ENCODE results near the gene INPP5J. TPM values are rescaled to one million over a fixed set of nuclear protein-coding genes. Genes with fewer than 3 reads are reported as not detected.

The INPP5J gene
- total and polyA plus RNA-seq, 2 donors (not counting 1 experiment from before 2014, with no cell fraction given), result 0.17 to 0.33 TPM

GRCh38 chr22:31120642-31121041 is 2.1 kb upstream of the INPP5J start:
- Histone ChIP-seq H3K9ac (ENCODE audit: insufficient read depth, low read length) (no peak overlapping the region), H3K4me2 (ENCODE audit: extremely low read depth, insufficient read depth, low read length) (no peak overlapping the region), H4K20me1 (ENCODE audit: control insufficient read depth, extremely low read depth, insufficient read depth, low read length) (no peaks in the 10 kb centered on the region), H3K27me3 (ENCODE audit: control insufficient read depth, insufficient read depth, low read length) (no peaks in the 10 kb centered on the region), H3K9me3 (ENCODE audit: control insufficient read depth, insufficient read depth, low read depth, low read length) (no peaks in the 10 kb centered on the region), H3K4me1 (ENCODE audit: control insufficient read depth, extremely low read depth, insufficient read depth, low read length) (peaks cover 3% of the 10 kb centered on the region), H3K4me3 (replicated peaks in 1 of 4; ENCODE audit: control extremely low read depth in 1 of 4, insufficient read depth in 1 of 4, low read depth in 3 of 4, low read length in 4 of 4) (no peak overlapping the region), H2AFZ (ENCODE audit: low read length) (no peak overlapping the region), H3K27ac (ENCODE audit: insufficient read depth, low read length) (no peak overlapping the region), H3K79me2 (ENCODE audit: control insufficient read depth, insufficient read depth, low read length) (no peaks in the 10 kb centered on the region), H3K36me3 (ENCODE audit: control insufficient read depth, insufficient read depth, low read length) (no peaks in the 10 kb centered on the region)
- DNase-seq (ENCODE audit: low read depth in 2 of 2), result no peak
- no peak for TF ChIP-seq CTCF (conservative IDR thresholded peaks at IDR 0.05 in 1 of 2, IDR thresholded peaks at IDR 0.05 in 1 of 2; ENCODE audit: low read depth in 1 of 2, low read length in 2 of 2)

GRCh38 chr22:31121403-31121802 is 1.4 kb upstream of the INPP5J start:
- DNase-seq (ENCODE audit: low read depth in 2 of 2), result no peak
- H3K79me2 ChIP-seq (ENCODE audit: control insufficient read depth, insufficient read depth, low read length), result no peaks in the 10 kb centered on the region
- H3K4me2 ChIP-seq (ENCODE audit: extremely low read depth, insufficient read depth, low read length), result no peak overlapping the region
- H3K4me3 ChIP-seq (replicated peaks in 1 of 4; ENCODE audit: control extremely low read depth in 1 of 4, insufficient read depth in 1 of 4, low read depth in 3 of 4, low read length in 4 of 4), result no peak overlapping the region
- peaks cover 3% of the 10 kb centered on the region for H3K4me1 ChIP-seq (ENCODE audit: control insufficient read depth, extremely low read depth, insufficient read depth, low read length)
- H3K36me3 ChIP-seq (ENCODE audit: control insufficient read depth, insufficient read depth, low read length), result no peaks in the 10 kb centered on the region
- H3K9ac ChIP-seq (ENCODE audit: insufficient read depth, low read length), result no peak overlapping the region
- no peak overlapping the region for H3K27ac ChIP-seq (ENCODE audit: insufficient read depth, low read length)
- no peaks in the 10 kb centered on the region for H3K9me3 ChIP-seq (ENCODE audit: control insufficient read depth, insufficient read depth, low read depth, low read length)
- H2AFZ ChIP-seq (ENCODE audit: low read length), result no peak overlapping the region
- TF ChIP-seq CTCF (conservative IDR thresholded peaks at IDR 0.05 in 1 of 2, IDR thresholded peaks at IDR 0.05 in 1 of 2; ENCODE audit: low read depth in 1 of 2, low read length in 2 of 2) (no peak), EZH2 (IDR thresholded peaks at IDR 0.05; ENCODE audit: low read length, missing control alignments) (no peak)
- no peaks in the 10 kb centered on the region for H3K27me3 ChIP-seq (ENCODE audit: control insufficient read depth, insufficient read depth, low read length)
- no peaks in the 10 kb centered on the region for H4K20me1 ChIP-seq (ENCODE audit: control insufficient read depth, extremely low read depth, insufficient read depth, low read length)

- TF ChIP-seq CTCF (conservative IDR thresholded peaks at IDR 0.05 in 1 of 2, IDR thresholded peaks at IDR 0.05 in 1 of 2; ENCODE audit: low read depth in 1 of 2, low read length in 2 of 2), result no peak
- TF ChIP-seq EZH2 (IDR thresholded peaks at IDR 0.05; ENCODE audit: low read length, missing control alignments), result no peak
- Histone ChIP-seq H4K20me1 (ENCODE audit: control insufficient read depth, extremely low read depth, insufficient read depth, low read length) (no peaks in the 10 kb centered on the region), H3K4me2 (ENCODE audit: extremely low read depth, insufficient read depth, low read length) (no peak overlapping the region), H2AFZ (ENCODE audit: low read length) (no peak overlapping the region), H3K27ac (ENCODE audit: insufficient read depth, low read length) (no peak overlapping the region), H3K4me1 (ENCODE audit: control insufficient read depth, extremely low read depth, insufficient read depth, low read length) (peaks cover 3% of the 10 kb centered on the region), H3K9me3 (ENCODE audit: control insufficient read depth, insufficient read depth, low read depth, low read length) (no peaks in the 10 kb centered on the region), H3K79me2 (ENCODE audit: control insufficient read depth, insufficient read depth, low read length) (no peaks in the 10 kb centered on the region), H3K36me3 (ENCODE audit: control insufficient read depth, insufficient read depth, low read length) (no peaks in the 10 kb centered on the region), H3K27me3 (ENCODE audit: control insufficient read depth, insufficient read depth, low read length) (no peaks in the 10 kb centered on the region), H3K4me3 (replicated peaks in 1 of 4; ENCODE audit: control extremely low read depth in 1 of 4, insufficient read depth in 1 of 4, low read depth in 3 of 4, low read length in 4 of 4) (no peak overlapping the region), H3K9ac (ENCODE audit: insufficient read depth, low read length) (no peak overlapping the region)
- DNase-seq (ENCODE audit: low read depth in 2 of 2), result no peak
Observed at GRCh38 chr22:31122196-31122531, 602 bp upstream of the INPP5J start.

Data from fibroblast of lung (primary cell).